Cardiac muscle cell (in vitro differentiated cells and primary cell): ENCODE data around the gene DYSF. TPM values are rescaled to one million over a fixed set of nuclear protein-coding genes. Genes with fewer than 3 reads are reported as not detected.

Experiments used
- DNase-seq, 2 donors: peaks; one replicate each; pipeline versions ENCODE4 v3.0.0 to v3.0.0-alpha.2; 2010 to 2017; ENCODE audit warnings: low read depth in 1 of 2, low spot score in 1 of 2
- H3K27ac ChIP-seq: fragments of 200-600 bp; sonication (generic); 2 replicates; pipeline ENCODE4 v1.5.1; 2016
- H3K27me3 ChIP-seq: fragments of 200-600 bp; sonication (generic); 2 replicates; pipeline ENCODE4 v1.6.0; 2016; ENCODE audit warnings: control low read depth
- H3K36me3 ChIP-seq: fragments of 200-600 bp; sonication (generic); 2 replicates; pipeline ENCODE4 v1.5.1; 2016; ENCODE audit warnings: control low read depth
- H3K4me1 ChIP-seq: fragments of 200-600 bp; sonication (generic); 2 replicates; pipeline ENCODE4 v1.8.1; 2017; ENCODE audit warnings: low read depth, mild to moderate bottlenecking, mixed run types
- H3K4me3 ChIP-seq: fragments of 200-600 bp; sonication (generic); 2 replicates; pipeline ENCODE4 v1.5.1; 2016; ENCODE audit warnings: mild to moderate bottlenecking
- H3K9me3 ChIP-seq: fragments of 200-600 bp; sonication (generic); 2 replicates; pipeline ENCODE4 v1.5.1; 2017; ENCODE audit warnings: low read depth, mild to moderate bottlenecking, control low read depth
- polyA plus RNA-seq: library from polyadenylated mRNA; unstranded; fragments of >200 nt; fragmentation: Nextera tagmentation; extraction: Ambion mirVana; gene quantifications from 2 replicates; pipeline ENCODE4 v1.2.1, GENCODE V29; 2016
- total RNA-seq: library from RNA; depleted of rRNA; stranded (reverse); fragments of >200 nt; gene quantifications from 2 replicates; pipeline ENCODE4 v1.2.3, GENCODE V29; 2016
- TF ChIP-seq, protein P1 (sequence below): IDR thresholded peaks from 2 replicates; pipeline ENCODE4 v1.5.1; 2012; ENCODE audit warnings: low read depth, mild to moderate bottlenecking, low read length

Gene DYSF
- total and polyA plus RNA-seq, 2 experiments from 2014 or later: 34.6 to 57.4 TPM

DNA sequence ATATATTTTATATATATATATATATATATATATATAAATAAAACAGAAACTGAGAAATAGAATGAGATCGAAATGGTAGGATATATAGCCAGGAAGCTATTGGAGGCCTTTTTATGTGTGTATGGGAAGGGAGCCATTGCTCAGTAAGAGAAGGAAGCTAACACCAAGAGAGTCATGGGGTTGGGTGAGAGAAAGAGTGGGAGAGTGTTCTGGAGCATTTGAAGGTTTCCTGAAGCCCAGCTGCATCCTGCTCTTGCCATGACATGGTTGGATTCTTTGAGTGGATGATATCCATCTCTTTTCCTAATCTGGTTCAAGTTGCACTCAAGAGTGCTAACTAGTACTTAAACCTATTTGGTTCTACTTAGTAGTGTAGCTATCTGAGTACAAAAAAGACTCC is 282.3 kb downstream of the DYSF start:
- TF ChIP-seq, protein P1, sequence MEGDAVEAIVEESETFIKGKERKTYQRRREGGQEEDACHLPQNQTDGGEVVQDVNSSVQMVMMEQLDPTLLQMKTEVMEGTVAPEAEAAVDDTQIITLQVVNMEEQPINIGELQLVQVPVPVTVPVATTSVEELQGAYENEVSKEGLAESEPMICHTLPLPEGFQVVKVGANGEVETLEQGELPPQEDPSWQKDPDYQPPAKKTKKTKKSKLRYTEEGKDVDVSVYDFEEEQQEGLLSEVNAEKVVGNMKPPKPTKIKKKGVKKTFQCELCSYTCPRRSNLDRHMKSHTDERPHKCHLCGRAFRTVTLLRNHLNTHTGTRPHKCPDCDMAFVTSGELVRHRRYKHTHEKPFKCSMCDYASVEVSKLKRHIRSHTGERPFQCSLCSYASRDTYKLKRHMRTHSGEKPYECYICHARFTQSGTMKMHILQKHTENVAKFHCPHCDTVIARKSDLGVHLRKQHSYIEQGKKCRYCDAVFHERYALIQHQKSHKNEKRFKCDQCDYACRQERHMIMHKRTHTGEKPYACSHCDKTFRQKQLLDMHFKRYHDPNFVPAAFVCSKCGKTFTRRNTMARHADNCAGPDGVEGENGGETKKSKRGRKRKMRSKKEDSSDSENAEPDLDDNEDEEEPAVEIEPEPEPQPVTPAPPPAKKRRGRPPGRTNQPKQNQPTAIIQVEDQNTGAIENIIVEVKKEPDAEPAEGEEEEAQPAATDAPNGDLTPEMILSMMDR: no peak
- Histone ChIP-seq H3K4me1 (no peaks in the 10 kb centered on the region), H3K9me3 (no peaks in the 10 kb centered on the region), H3K27ac (no peak overlapping the region), H3K27me3 (no peaks in the 10 kb centered on the region), H3K36me3 (no peaks in the 10 kb centered on the region), H3K4me3 (no peak overlapping the region)
- DNase-seq: no peak

Other genes starting within 250 kb of the DYSF start
- gene PAIP2B, start 226.5 kb upstream of the DYSF start, total RNA-seq: 13.0 and 15.1 TPM in 2 replicates
- gene PAIP2B, start 226.5 kb upstream of the DYSF start, polyA plus RNA-seq: 8.0 and 9.7 TPM in 2 replicates
- 99.4 and 223 TPM in 2 replicates for gene ZNF638, start 121.8 kb upstream of the DYSF start, total RNA-seq
- gene ZNF638, start 121.8 kb upstream of the DYSF start, polyA plus RNA-seq: 70.5 and 111 TPM in 2 replicates